IPS DF 19.7 (cell line): ENCODE data around the gene OSGEPL1.
"Not testable (repeated sequence)": the region's sequence is repeated elsewhere in the genome, so short reads cannot be mapped to it uniquely, and the experiment has no call there.

ENCODE experiments used
- DNase-seq: peaks from one replicate; pipeline ENCODE4 v3.0.0-alpha.2; 2013; ENCODE audit warnings: low read depth, low spot score

Gene OSGEPL1

GRCh38 chr2:189762551-189763298, at the start of gene OSGEPL1:
OSGEPL1 (minus strand) TSS chr2:189762792; CDS start chr2:189761640, 1,152 bp downstream.
- peak; percentile 94 for DNase-seq

- no peak for DNase-seq
These were observed 40.8 kb upstream of the OSGEPL1 start for GRCh38 chr2:189803431-189803830.

GRCh38 chr2:189802396-189802912, 39.9 kb upstream of the OSGEPL1 start:
- DNase-seq, result no peak

DNA sequence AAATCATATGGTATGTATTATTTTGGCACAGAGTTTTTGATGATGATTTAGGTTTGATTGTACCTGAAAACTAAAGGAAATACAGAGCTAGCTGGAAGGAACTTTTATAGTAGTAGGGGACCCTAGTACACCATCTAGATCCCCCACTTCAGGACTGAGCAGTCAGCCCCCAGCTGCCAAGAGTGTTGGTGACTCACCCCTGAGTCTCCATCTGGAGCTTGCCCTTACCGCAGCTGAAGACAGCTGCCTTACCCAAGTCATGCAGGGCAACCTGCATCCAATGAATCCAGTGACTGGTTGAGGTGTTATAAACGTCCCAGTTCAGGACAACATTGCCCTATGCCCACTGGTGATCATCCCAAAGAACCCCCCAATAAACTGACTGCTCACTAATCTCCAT, 36.9 kb upstream of the OSGEPL1 start:
- DNase-seq, result no peak

DNA sequence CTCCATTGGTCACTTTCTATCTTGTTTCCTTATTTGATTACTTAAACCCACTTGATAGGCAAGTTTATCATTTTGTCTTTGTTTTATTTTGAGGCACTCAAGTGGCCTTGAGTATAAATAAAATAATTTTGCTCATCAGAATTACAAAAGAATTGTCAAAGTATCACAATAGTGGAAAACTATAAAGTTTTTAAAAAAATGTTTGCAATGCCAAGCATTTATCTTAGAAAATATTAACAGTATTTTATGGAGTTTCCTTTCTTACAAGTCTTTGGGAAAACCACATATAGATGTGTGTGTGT, 36.4 kb upstream of the OSGEPL1 start:
- DNase-seq, result no peak

DNA sequence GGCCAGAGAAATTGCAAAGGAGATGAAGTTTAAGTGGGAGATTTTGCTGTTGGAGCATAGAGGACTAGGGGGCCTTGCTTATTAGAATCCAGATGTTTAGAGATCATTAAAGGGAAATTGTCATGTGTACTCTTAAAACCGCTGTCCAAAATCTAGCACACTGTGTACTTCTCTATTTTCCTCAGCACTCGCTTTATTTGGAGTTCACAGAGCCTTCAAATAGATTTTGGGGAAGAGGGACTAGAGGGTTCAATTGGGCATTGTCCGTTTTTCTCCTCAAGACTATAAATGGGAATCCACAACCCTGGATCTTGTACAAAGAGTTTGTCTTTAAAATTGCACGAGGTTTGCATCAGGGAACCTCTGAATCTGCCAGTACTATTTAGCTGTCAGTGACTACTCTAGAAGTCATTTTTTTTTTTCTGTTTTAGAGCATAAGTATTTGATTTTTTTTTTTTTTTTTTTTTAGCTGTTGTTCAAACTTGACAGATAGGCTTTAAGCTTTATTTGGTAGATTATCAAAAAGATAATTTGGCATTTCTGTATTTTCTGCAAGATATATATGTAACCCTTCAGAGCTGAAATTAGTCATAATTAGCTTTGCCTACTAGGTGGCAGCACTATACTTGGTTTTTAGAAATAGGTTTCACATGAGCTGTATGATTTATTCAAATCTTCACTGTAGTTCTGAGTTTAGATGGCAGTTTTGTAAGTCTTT, 35.9 kb upstream of the OSGEPL1 start:
- no peak for DNase-seq

- DNase-seq, result no peak
These were observed 35.3 kb upstream of the OSGEPL1 start for GRCh38 chr2:189797902-189798301.

DNA sequence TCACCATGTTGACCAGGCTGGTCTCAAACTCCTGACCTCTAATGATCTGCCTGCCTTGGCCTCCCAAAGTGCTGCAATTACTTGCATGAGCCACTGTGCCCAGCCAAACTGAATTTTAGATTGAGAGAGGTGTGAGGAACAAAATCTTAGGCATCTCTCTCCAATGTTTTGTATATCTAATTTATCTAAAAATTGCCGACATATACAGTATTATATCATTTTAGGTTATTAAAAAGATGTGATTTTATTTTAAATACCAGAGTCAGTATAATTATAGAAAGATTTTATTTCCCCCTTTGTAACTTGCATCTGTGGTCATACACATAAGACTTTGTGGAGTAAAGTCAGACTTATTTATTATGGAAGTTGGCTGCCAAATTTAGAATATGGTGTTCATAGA, 31.7 kb upstream of the OSGEPL1 start:
- DNase-seq, result no peak

- DNase-seq, result no peak
These were observed 28.9 kb upstream of the OSGEPL1 start for GRCh38 chr2:189791338-189792042.

- DNase-seq, result peak; percentile 64
These were observed 21.6 kb upstream of the OSGEPL1 start, which contains the start of the genes ORMDL1 and PMS1 for GRCh38 chr2:189783927-189784867. ORMDL1 (minus strand) TSS chr2:189784339; CDS start chr2:189782595, 1,744 bp downstream. PMS1 (plus strand) TSS chr2:189784450; CDS start chr2:189791810, 7,360 bp downstream.

- no peak for DNase-seq
These were observed 20.9 kb upstream of the OSGEPL1 start for GRCh38 chr2:189783451-189783926.

GRCh38 chr2:189782221-189782671, 19.7 kb upstream of the OSGEPL1 start:
- DNase-seq, result no peak

GRCh38 chr2:189772212-189772611, 9.6 kb upstream of the OSGEPL1 start:
- no peak for DNase-seq

DNA sequence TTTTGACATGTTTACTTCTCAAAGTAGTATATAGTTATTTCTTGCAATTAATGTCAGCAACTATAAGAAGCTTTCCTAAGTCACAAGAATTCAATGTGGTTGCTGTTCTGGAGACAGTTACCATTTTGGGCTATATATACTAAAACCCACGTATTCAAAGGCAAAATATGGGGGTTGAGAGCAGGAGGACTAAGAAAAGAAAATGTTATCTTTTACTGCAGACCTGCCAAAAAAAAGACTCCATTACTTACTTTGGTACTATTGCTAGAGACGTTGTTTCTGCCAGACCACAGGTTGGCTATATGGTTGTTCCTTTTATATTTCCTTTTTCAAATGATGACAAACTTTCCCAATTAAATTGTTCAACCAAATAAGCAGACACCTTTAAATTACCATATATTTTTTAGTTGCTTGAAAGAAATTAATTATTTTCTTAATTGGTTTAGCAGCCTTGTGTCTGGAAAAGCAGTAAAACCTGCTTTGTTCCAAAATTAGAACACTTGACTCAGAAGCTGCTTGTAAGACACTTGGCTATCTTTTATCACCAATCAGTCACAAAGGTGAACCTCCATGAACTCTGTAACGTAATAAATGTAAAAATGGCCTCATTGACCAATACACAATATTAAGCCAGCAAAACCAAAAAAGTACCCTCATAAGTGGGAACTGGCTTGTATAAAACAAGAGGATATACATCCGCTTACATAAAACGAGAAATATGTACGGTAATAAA, 8.2 kb upstream of the OSGEPL1 start:
- no peak for DNase-seq

GRCh38 chr2:189763908-189764661, 1.5 kb upstream of the OSGEPL1 start:
- no peak for DNase-seq

GRCh38 chr2:189762229-189762550, 402 bp downstream of the OSGEPL1 start:
- no peak for DNase-seq

DNA sequence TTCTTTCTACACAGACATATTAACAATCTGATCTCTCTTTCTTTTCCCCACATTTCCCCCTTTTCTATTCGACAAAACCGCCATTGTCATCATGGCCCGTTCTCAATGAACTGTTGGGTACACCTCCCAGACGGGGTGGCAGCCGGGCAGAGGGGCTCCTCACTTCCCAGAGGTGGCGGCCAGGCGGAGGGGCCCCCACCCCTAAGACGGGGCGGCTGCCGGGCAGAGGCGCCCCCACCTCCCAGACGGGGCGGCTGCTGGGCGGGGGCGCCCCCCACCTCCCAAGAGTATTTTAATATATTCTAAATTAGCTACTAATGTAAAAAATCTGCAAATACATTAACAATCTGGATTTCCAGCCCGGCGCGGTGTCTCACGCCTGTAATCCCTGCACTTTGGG, 2.4 kb downstream of the OSGEPL1 start:
- not testable (repeated sequence) for DNase-seq

DNA sequence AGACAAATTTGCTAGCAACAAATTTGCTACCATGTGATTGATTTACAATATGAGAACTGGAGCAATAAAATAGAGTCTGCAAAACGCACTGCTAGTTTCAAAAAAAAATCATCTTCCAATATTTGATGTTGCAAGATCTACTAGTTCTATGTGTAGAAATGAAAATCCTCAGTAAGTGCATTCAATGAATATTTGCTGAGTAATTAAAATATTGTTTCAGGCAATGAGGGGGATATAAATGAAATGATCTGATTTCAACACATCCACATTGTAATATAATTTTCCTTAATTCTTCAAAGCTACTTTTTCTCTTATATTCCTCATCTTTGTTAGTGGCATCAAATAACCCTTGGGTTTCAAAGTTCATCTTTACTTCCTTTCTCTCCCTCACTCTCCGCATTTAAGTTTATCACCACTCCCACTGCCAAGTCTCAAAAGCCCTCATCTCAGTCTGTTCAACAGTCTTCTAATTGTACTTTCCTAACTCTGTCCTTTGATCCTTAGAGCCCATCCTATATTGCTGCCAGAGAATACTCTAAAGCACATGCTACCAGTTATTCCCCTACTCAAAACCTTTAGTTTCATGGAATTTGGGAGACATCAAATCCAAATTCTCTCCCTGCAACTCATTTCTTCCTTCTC, 6.2 kb downstream of the OSGEPL1 start:
- no peak for DNase-seq

DNA sequence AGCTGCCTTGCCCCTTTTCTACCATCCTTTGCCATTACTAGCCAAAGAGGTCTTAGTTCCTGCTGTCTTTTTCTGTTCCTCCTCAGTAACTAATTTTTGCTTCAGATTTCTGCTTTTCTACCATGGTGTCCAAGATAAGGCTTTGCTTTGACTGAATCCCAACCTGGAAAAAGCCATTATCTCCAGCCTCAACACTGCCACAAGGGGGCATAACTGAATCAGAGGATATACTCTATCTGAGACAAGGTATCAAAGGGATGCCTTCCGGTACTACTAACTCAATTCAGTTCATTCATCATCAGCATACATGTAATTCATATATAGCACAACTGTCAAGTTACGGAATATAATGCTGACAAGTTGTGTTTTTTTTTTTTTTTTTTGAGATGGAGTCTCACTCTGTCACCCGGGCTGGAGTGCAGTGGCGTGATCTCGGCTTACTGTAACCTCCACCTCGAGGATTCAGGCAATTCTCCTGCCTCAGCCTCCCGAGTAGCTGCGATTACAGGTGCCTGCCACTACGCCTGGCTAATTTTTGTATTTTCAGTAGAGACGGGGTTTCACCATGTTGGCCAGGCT, 11.4 kb downstream of the OSGEPL1 start:
- DNase-seq, result no peak
